GM23338 (cell line): ENCODE measurements around the gene SLC29A2. TPM values are rescaled to one million over a fixed set of nuclear protein-coding genes. Genes with fewer than 3 reads are reported as not detected.
"Not testable (repeated sequence)": the region's sequence is repeated elsewhere in the genome, so short reads cannot be mapped to it uniquely, and the experiment has no call there.

Experiments
- ATAC-seq: fragments of 200-7000 bp; cut with Tn5 transposase; 3 replicates; pipeline ENCODE4 v1.9.1; 2020
- DNase-seq: peaks from one replicate; pipeline ENCODE4 v3.0.0-alpha.2; 2015; ENCODE audit warnings: low spot score
- H2AFZ ChIP-seq: fragments of 200-600 bp; sonication (generic); 2 replicates; pipeline ENCODE4 v1.8.0; 2016; ENCODE audit warnings: antibody characterized with exemption, mild to moderate bottlenecking, moderate library complexity
- H3F3A ChIP-seq: fragments of 200-600 bp; sonication (generic); replicated peaks from 2 replicates; pipeline ENCODE4 v1.8.0; 2017; ENCODE audit warnings: antibody characterized with exemption, mixed run types, low read depth
- H3K27ac ChIP-seq: fragments of 200-600 bp; sonication (generic); 2 replicates; pipeline ENCODE4 v1.6.1; 2016; ENCODE audit warnings: low read depth
- H3K27me3 ChIP-seq: fragments of 200-600 bp; sonication (generic); 2 replicates; pipeline ENCODE4 v1.8.0; 2016; ENCODE audit warnings: mild to moderate bottlenecking, mixed run types, moderate library complexity; ENCODE audit not compliant: insufficient read depth
- H3K36me3 ChIP-seq: fragments of 200-600 bp; sonication (generic); 2 replicates; pipeline ENCODE4 v1.8.0; 2016; ENCODE audit warnings: mild to moderate bottlenecking; ENCODE audit not compliant: insufficient read depth
- H3K4me1 ChIP-seq: fragments of 200-600 bp; sonication (generic); 2 replicates; pipeline ENCODE4 v1.8.0; 2016; ENCODE audit warnings: mild to moderate bottlenecking, moderate library complexity; ENCODE audit not compliant: insufficient read depth
- H3K4me2 ChIP-seq: fragments of 200-600 bp; sonication (generic); 2 replicates; pipeline ENCODE4 v1.7.1; 2017; ENCODE audit warnings: mixed run types
- H3K4me3 ChIP-seq: fragments of 200-600 bp; sonication (generic); 2 replicates; pipeline ENCODE4 v1.6.1; 2016; ENCODE audit warnings: mixed run types
- H3K79me2 ChIP-seq: fragments of 200-600 bp; sonication (generic); replicated peaks from 2 replicates; pipeline ENCODE4 v1.8.0; 2017; ENCODE audit warnings: mild to moderate bottlenecking; ENCODE audit not compliant: insufficient read depth
- H3K9me2 ChIP-seq: fragments of 200-600 bp; sonication (generic); 2 replicates; pipeline ENCODE4 v1.8.0; 2017; ENCODE audit not compliant: insufficient read depth
- H4K20me1 ChIP-seq: fragments of 200-600 bp; sonication (generic); replicated peaks from 2 replicates; pipeline ENCODE4 v1.8.0; 2017; ENCODE audit warnings: mild to moderate bottlenecking; ENCODE audit not compliant: insufficient read depth
- H3K27ac Mint-ChIP-seq: 2 replicates; pipeline ENCODE4 v1.8.0; 2020; ENCODE audit warnings: inconsistent platforms, mild to moderate bottlenecking, moderate library complexity, mixed read lengths
- H3K27me3 Mint-ChIP-seq: 3 replicates; pipeline ENCODE4 v1.8.0; 2022; ENCODE audit warnings: low read depth, mild to moderate bottlenecking, moderate library complexity, mixed read lengths, inconsistent platforms; ENCODE audit not compliant: insufficient read depth, poor library complexity
- H3K36me3 Mint-ChIP-seq: 3 replicates; pipeline ENCODE4 v1.8.0; 2021; ENCODE audit warnings: low read depth, mild to moderate bottlenecking, inconsistent platforms, moderate library complexity, mixed read lengths
- H3K4me1 Mint-ChIP-seq: 3 replicates; pipeline ENCODE4 v1.8.0; 2020; ENCODE audit warnings: mild to moderate bottlenecking, inconsistent platforms, mixed read lengths
- H3K4me3 Mint-ChIP-seq: 3 replicates; pipeline ENCODE4 v1.8.0; 2021; ENCODE audit warnings: moderate library complexity, mild to moderate bottlenecking, inconsistent platforms, mixed read lengths
- H3K9me3 Mint-ChIP-seq: 3 replicates; pipeline ENCODE4 v1.8.0; 2020; ENCODE audit warnings: moderate library complexity, mild to moderate bottlenecking, inconsistent platforms, mixed read lengths
- NANOG ChIP-seq: IDR thresholded peaks from 2 replicates; pipeline ENCODE4 v1.6.1; 2016; ENCODE audit warnings: antibody characterized with exemption, borderline replicate concordance
- STAT1 ChIP-seq: IDR thresholded peaks from one replicate; pipeline ENCODE4 v1.6.1; 2016; ENCODE audit warnings: antibody characterized with exemption; ENCODE audit not compliant: unreplicated experiment
- ZNF331 ChIP-seq: fragments of 250-450 bp; sonication (Bioruptor Pico); IDR thresholded peaks from 2 replicates; pipeline ENCODE4 v1.5.0; 2020; ENCODE audit warnings: low read depth, mild to moderate bottlenecking, moderate library complexity
- ZNF462 ChIP-seq: fragments of 250-450 bp; sonication (Bioruptor Pico); IDR thresholded peaks from 2 replicates; pipeline ENCODE4 v1.5.0; 2020; ENCODE audit warnings: mild to moderate bottlenecking, moderate library complexity
- polyA plus RNA-seq: library from polyadenylated mRNA; unstranded; fragments of >200 nt; fragmentation: Nextera tagmentation; extraction: Ambion mirVana; gene quantifications from 2 replicates; pipeline ENCODE4 v1.2.1, GENCODE V29; 2016
- total RNA-seq: library from RNA; depleted of rRNA; stranded (reverse); fragments of >200 nt; shearing (Covaris generic); gene quantifications from 2 replicates; pipeline ENCODE4 v1.2.3, GENCODE V29; 2014
- TF ChIP-seq, protein P1 (sequence below), 2 experiments: fragments of 200-600 bp in 1 of 2; sonication (generic) in 1 of 2; conservative IDR thresholded peaks; 2 replicates each; pipeline versions ENCODE4 v1.5.1 to v1.6.1; 2016 to 2017; ENCODE audit warnings: antibody characterized with exemption in 2 of 2, low read depth in 2 of 2, mild to moderate bottlenecking in 2 of 2, moderate library complexity in 1 of 2

Gene SLC29A2
- total and polyA plus RNA-seq, 2 experiments from 2014 or later: 26.0 to 31.1 TPM

- TF ChIP-seq STAT1: no peak
These were observed 17.3 kb upstream of the SLC29A2 start (continued) for GRCh38 chr11:66388780-66389386.

DNA sequence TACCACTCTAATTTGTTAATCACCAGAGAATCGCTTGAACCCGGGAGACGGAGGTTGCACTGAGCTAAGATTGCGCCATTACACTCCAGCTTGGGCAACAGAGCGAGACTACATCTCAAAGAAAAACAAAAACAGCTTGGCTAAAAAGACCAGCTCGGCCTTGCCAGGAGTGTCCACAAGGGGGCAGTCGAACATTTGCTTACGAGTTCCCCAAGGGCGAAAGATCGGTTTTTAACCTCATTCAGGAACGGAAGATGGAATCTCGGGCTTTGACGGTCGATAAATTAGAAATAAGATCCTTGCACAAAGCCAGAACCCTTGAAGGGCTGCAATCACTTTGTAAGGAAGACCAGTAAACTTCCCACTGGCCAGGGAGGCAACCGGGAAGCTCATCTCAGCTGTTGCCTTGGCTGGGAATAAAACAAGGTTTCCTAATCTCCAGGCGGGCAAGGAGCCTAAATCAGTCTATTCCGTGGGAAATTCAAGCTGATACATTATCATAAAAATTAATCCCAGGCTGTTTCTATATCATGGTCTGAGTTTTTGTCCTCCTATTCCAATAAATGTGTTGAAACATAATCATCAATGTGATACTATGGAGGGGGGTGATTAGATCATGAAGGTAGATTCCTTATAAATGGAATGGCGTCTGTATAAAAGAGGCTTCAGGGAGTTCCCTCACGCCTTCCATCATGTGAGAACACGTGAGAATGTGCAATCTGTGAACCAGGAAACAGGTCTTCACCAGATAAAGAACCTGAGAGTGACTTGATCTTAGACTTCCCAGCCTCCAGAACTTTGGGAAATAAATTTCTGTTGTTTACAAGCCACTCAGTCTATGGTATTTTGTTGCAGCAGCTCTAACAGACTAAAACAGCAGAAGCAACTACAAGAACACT lies 14.9 kb upstream of the SLC29A2 start:
- no peaks in the 10 kb centered on the region for H4K20me1 ChIP-seq
- Mint-ChIP-seq H3K4me3 (peak overlapping the region; percentile 53), H3K4me1 (no peaks in the 10 kb centered on the region), H3K27ac (no peak overlapping the region), H3K27me3 (peaks cover 6% of the 10 kb centered on the region), H3K9me3 (no peaks in the 10 kb centered on the region), H3K36me3 (no peaks in the 10 kb centered on the region)
- H3K4me3 ChIP-seq: peak overlapping the region; percentile 32; the same call in 1 of the 2 replicates
- no peaks in the 10 kb centered on the region for H3K4me1 ChIP-seq
- no peaks in the 10 kb centered on the region for H3K9me2 ChIP-seq
- H3K27me3 ChIP-seq: no peaks in the 10 kb centered on the region
- no peaks in the 10 kb centered on the region for H3K79me2 ChIP-seq
- peak; percentile 97 for DNase-seq
- peak overlapping the region; percentile 63 for H3K4me2 ChIP-seq
- TF ChIP-seq, protein P1, sequence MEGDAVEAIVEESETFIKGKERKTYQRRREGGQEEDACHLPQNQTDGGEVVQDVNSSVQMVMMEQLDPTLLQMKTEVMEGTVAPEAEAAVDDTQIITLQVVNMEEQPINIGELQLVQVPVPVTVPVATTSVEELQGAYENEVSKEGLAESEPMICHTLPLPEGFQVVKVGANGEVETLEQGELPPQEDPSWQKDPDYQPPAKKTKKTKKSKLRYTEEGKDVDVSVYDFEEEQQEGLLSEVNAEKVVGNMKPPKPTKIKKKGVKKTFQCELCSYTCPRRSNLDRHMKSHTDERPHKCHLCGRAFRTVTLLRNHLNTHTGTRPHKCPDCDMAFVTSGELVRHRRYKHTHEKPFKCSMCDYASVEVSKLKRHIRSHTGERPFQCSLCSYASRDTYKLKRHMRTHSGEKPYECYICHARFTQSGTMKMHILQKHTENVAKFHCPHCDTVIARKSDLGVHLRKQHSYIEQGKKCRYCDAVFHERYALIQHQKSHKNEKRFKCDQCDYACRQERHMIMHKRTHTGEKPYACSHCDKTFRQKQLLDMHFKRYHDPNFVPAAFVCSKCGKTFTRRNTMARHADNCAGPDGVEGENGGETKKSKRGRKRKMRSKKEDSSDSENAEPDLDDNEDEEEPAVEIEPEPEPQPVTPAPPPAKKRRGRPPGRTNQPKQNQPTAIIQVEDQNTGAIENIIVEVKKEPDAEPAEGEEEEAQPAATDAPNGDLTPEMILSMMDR (conservative IDR thresholded peaks at IDR 0.05; ENCODE audit: low read depth in 2 of 2): peak; percentile 90 to 98
- no peak for TF ChIP-seq NANOG
- TF ChIP-seq ZNF331 (CRISPR knock-in tag): no peak
- no peak for TF ChIP-seq STAT1
- TF ChIP-seq ZNF462: no peak
- ATAC-seq: peak; percentile 74
- H3F3A ChIP-seq: no peaks in the 10 kb centered on the region; the same call in 1 of the 2 replicates
- no peaks in the 10 kb centered on the region for H3K36me3 ChIP-seq
- peak overlapping the region; percentile 15; the same call in 1 of the 2 replicates for H2AFZ ChIP-seq
- H3K27ac ChIP-seq: no peak overlapping the region

GRCh38 chr11:66384316-66384715 lies 12.8 kb upstream of the SLC29A2 start:
- H3K27me3 ChIP-seq, H3K79me2 ChIP-seq, H4K20me1 ChIP-seq, H2AFZ ChIP-seq, H3K9me3 Mint-ChIP-seq, H3K4me1 ChIP-seq, H3K27ac ChIP-seq, H3F3A ChIP-seq, H3K4me1 Mint-ChIP-seq, ATAC-seq, DNase-seq, H3K4me3 Mint-ChIP-seq, H3K27ac Mint-ChIP-seq, H3K4me2 ChIP-seq, H3K36me3 ChIP-seq, H3K9me2 ChIP-seq, H3K36me3 Mint-ChIP-seq, H3K4me3 ChIP-seq, H3K27me3 Mint-ChIP-seq: not testable (repeated sequence)
